AG09319 (cell line): ENCODE measurements around the gene HELZ.
"Not testable (repeated sequence)": the region's sequence is repeated elsewhere in the genome, so short reads cannot be mapped to it uniquely, and the experiment has no call there.

Source experiments
- DNase-seq: peaks from one replicate; pipeline ENCODE4 v3.0.0-alpha.2; 2010; ENCODE audit warnings: low read depth; ENCODE audit errors: extremely low read depth
- TF ChIP-seq, protein P1 (sequence below): IDR thresholded peaks from 2 replicates; pipeline ENCODE4 v1.5.1; 2011; ENCODE audit warnings: low read depth, mild to moderate bottlenecking, inconsistent platforms, low read length, moderate library complexity

The HELZ gene

DNA sequence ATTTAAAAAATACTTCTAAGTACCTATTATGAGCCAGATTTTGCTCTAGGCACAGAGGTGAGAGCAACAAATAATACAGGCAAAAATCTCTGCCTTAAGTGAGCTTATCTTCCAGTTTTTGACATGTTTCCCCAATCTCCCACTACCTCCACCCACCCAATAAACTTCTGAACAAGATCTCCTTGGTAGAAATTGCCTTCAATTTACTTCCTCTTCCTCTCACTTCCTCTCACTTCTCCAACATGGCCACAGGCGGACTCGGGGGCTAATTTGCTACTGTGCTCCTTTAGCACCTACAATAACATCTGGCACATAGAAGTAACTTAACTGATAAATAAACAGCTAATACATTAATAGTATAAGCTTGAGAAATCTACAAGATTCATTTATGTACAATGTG lies 118.0 kb downstream of the HELZ start:
- TF ChIP-seq, protein P1, sequence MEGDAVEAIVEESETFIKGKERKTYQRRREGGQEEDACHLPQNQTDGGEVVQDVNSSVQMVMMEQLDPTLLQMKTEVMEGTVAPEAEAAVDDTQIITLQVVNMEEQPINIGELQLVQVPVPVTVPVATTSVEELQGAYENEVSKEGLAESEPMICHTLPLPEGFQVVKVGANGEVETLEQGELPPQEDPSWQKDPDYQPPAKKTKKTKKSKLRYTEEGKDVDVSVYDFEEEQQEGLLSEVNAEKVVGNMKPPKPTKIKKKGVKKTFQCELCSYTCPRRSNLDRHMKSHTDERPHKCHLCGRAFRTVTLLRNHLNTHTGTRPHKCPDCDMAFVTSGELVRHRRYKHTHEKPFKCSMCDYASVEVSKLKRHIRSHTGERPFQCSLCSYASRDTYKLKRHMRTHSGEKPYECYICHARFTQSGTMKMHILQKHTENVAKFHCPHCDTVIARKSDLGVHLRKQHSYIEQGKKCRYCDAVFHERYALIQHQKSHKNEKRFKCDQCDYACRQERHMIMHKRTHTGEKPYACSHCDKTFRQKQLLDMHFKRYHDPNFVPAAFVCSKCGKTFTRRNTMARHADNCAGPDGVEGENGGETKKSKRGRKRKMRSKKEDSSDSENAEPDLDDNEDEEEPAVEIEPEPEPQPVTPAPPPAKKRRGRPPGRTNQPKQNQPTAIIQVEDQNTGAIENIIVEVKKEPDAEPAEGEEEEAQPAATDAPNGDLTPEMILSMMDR, result no peak

DNA sequence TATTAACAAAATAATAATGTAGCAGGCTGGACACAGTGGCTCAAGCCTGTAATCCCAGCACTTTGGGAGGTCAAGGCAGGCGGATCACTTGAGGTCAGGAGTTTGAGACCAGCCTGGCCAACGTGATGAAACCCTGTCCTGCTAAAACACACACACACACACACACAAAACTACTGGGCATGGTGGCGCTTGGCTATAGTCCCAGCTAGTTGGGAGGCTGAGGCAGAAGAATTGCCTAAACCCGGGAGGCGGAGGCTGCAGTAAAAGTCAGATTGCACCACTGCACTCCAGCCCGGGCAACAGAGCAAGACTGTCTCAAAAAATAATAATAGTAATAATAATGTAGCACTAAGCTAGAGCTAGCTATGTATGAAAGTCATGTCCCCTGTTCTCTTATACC lies 118.5 kb downstream of the HELZ start:
- DNase-seq, result not testable (repeated sequence)

More for the DNA sequence above, 118.0 kb downstream of the HELZ start:
- DNase-seq, result no peak

- DNase-seq, result no peak
- TF ChIP-seq, protein P1, result no peak
These were observed 119.1 kb downstream of the HELZ start for GRCh38 chr17:67125924-67126323.

DNA sequence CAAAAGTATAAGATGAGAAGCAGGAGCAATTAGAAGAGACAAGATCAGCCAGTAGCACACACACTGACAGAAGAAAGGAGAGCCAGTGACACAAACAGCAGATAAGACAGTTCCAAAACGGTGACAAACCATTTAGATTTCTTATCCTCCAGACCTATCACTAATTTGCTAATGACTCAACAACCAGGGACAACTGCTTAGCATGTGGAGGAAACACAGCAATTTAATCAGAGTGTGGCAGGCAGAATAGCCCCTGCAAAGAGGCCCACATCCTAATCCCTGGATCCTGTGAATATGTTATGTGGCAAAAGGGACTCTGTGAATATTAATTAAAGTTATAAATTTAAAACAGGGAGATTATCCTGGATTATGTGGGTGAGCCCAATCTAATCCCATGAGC lies 119.6 kb downstream of the HELZ start:
- no peak for DNase-seq
- TF ChIP-seq, protein P1, result no peak

GRCh38 chr17:67124450-67125148 lies 120.4 kb downstream of the HELZ start:
- no peak for DNase-seq
- TF ChIP-seq, protein P1, result no peak

GRCh38 chr17:67123699-67124098 lies 121.3 kb downstream of the HELZ start:
- TF ChIP-seq, protein P1, result no peak
- no peak for DNase-seq

GRCh38 chr17:67121316-67121891 lies 123.6 kb downstream of the HELZ start:
- TF ChIP-seq, protein P1, result no peak

GRCh38 chr17:67119102-67119501 lies 125.9 kb downstream of the HELZ start:
- DNase-seq, result no peak
- TF ChIP-seq, protein P1, result no peak

More at GRCh38 chr17:67121316-67121891, 123.6 kb downstream of the HELZ start:
- DNase-seq, result no peak
